ENCODE results near the gene ARSB.
"Not testable (repeated sequence)": the region's sequence is repeated elsewhere in the genome, so short reads cannot be mapped to it uniquely, and the experiment has no call there.

The ARSB gene

DNA sequence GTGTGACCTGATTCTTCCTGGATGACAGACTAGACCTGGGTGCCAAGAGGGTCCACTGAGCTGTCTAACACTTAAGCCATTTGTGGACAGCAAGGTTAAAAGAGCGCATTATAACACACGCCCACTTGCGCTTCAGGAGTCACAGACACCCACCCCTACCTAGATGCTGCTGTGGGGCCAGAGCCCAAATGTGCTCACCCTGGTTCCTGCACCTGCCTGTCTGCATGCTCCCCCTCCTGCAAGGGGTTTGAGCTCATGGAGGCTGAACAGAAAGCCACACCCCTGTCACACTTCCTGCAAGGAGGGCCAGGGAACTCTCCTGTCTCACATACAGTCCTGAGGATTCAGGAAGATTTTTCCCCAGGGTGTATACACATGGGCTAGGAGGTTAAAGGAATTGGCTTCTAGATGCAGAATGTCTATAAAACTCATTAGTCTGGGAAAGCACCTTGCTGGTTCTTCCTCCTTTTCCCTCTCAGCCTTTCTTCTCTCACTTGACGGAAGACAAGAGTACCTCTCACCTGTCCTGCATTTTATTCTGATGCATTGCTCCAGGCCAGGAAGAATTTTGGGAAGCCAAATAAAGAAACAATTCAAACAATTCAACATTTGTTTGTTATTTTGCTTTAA, 249.2 kb downstream of the ARSB start:
- H3K27me3 ChIP-seq (replicated peaks; ENCODE audit: insufficient read depth, low read length): no peaks in the 10 kb centered on the region
- H3K79me2 ChIP-seq (ENCODE audit: low read length): no peaks in the 10 kb centered on the region
- DNase-seq: no peak
- no peak overlapping the region for H3K4me2 ChIP-seq (ENCODE audit: low read depth, low read length)
- H3K36me3 ChIP-seq (replicated peaks; ENCODE audit: insufficient read depth, low read length): no peaks in the 10 kb centered on the region
- no peak overlapping the region for H3K9ac ChIP-seq (ENCODE audit: low read length)
- H3K27ac ChIP-seq (ENCODE audit: low read length): no peak overlapping the region
- H3K4me3 ChIP-seq (ENCODE audit: low read length): no peak overlapping the region
- H3K4me1 ChIP-seq (ENCODE audit: low read length): no peaks in the 10 kb centered on the region
- H3K9me2 ChIP-seq (replicated peaks; ENCODE audit: insufficient read depth, low read length): no peaks in the 10 kb centered on the region
- H3F3A ChIP-seq (ENCODE audit: insufficient read depth, low read length): no peaks in the 10 kb centered on the region
- H2AFZ ChIP-seq (ENCODE audit: low read length): no peak overlapping the region
- TF ChIP-seq EZH2 (optimal IDR thresholded peaks at IDR 0.05; ENCODE audit: low read depth, low read length) (no peak), EZH2phosphoT487 (IDR thresholded peaks at IDR 0.05; ENCODE audit: low read length) (no peak)
- TF ChIP-seq, protein P1, sequence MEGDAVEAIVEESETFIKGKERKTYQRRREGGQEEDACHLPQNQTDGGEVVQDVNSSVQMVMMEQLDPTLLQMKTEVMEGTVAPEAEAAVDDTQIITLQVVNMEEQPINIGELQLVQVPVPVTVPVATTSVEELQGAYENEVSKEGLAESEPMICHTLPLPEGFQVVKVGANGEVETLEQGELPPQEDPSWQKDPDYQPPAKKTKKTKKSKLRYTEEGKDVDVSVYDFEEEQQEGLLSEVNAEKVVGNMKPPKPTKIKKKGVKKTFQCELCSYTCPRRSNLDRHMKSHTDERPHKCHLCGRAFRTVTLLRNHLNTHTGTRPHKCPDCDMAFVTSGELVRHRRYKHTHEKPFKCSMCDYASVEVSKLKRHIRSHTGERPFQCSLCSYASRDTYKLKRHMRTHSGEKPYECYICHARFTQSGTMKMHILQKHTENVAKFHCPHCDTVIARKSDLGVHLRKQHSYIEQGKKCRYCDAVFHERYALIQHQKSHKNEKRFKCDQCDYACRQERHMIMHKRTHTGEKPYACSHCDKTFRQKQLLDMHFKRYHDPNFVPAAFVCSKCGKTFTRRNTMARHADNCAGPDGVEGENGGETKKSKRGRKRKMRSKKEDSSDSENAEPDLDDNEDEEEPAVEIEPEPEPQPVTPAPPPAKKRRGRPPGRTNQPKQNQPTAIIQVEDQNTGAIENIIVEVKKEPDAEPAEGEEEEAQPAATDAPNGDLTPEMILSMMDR (IDR thresholded peaks at IDR 0.05; ENCODE audit: low read length): no peak
- H4K20me1 ChIP-seq (ENCODE audit: insufficient read depth, low read length): no peaks in the 10 kb centered on the region
- H3K9me3 ChIP-seq (replicated peaks; ENCODE audit: insufficient read depth, low read length): no peaks in the 10 kb centered on the region

GRCh38 chr5:78734950-78735349, 250.2 kb downstream of the ARSB start:
- Histone ChIP-seq H4K20me1 (ENCODE audit: insufficient read depth, low read length) (no peaks in the 10 kb centered on the region), H3F3A (ENCODE audit: insufficient read depth, low read length) (no peaks in the 10 kb centered on the region), H3K27me3 (replicated peaks; ENCODE audit: insufficient read depth, low read length) (no peaks in the 10 kb centered on the region), H3K9ac (ENCODE audit: low read length) (no peak overlapping the region), H3K4me2 (ENCODE audit: low read depth, low read length) (no peak overlapping the region), H3K79me2 (ENCODE audit: low read length) (no peaks in the 10 kb centered on the region), H3K9me3 (replicated peaks; ENCODE audit: insufficient read depth, low read length) (no peaks in the 10 kb centered on the region), H2AFZ (ENCODE audit: low read length) (no peak overlapping the region), H3K4me3 (ENCODE audit: low read length) (no peak overlapping the region), H3K4me1 (ENCODE audit: low read length) (no peaks in the 10 kb centered on the region), H3K27ac (ENCODE audit: low read length) (no peak overlapping the region), H3K9me2 (replicated peaks; ENCODE audit: insufficient read depth, low read length) (no peaks in the 10 kb centered on the region), H3K36me3 (replicated peaks; ENCODE audit: insufficient read depth, low read length) (no peaks in the 10 kb centered on the region)
- DNase-seq: no peak
- no peak for TF ChIP-seq EZH2phosphoT487 (IDR thresholded peaks at IDR 0.05; ENCODE audit: low read length)
- TF ChIP-seq EZH2 (optimal IDR thresholded peaks at IDR 0.05; ENCODE audit: low read depth, low read length): no peak
- TF ChIP-seq, protein P1 (IDR thresholded peaks at IDR 0.05; ENCODE audit: low read length): no peak

DNA sequence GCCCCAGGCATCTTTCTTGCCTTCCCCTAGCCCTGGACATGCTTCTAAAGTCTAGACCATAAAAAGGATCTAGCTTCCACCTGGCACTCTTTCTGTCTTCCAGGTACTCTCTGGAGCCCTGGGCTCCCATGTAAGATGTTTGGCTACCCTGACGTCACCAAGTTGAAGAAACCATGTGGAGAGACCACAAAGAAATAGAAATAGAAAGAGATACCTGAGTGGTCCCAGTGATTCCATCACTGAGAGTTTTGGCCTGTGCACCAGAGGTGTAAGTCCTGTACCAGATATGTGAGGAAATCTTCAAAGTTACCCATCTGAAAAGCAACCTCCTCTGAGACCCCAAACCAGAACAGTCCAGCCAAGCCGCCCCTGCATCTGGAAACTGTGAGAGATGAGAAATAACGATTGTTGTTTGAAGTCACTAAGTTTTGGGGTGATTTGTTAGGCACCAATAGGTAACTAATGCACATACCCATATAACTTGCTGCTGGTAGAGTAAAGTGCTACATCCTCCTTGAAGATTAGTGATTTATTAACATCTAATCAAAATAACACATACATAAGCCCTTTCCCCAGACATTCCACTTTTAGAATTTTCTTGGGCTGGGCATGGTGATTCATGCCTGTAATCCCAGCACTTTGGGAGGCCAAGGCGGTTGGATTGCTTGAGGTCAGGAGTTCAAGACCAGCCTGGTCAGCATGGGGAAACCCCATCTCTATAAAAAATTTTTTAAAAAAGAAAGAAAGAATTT, 250.8 kb downstream of the ARSB start:
- DNase-seq: no peak
- H3K79me2 ChIP-seq (ENCODE audit: low read length): no peaks in the 10 kb centered on the region
- H4K20me1 ChIP-seq (ENCODE audit: insufficient read depth, low read length): no peaks in the 10 kb centered on the region
- H3K4me3 ChIP-seq (ENCODE audit: low read length): no peak overlapping the region
- H2AFZ ChIP-seq (ENCODE audit: low read length): no peak overlapping the region
- H3K27me3 ChIP-seq (replicated peaks; ENCODE audit: insufficient read depth, low read length): no peaks in the 10 kb centered on the region
- H3K4me1 ChIP-seq (ENCODE audit: low read length): no peaks in the 10 kb centered on the region
- no peak overlapping the region for H3K27ac ChIP-seq (ENCODE audit: low read length)
- no peak overlapping the region for H3K9ac ChIP-seq (ENCODE audit: low read length)
- no peaks in the 10 kb centered on the region for H3K9me3 ChIP-seq (replicated peaks; ENCODE audit: insufficient read depth, low read length)
- TF ChIP-seq, protein P1 (IDR thresholded peaks at IDR 0.05; ENCODE audit: low read length): no peak
- TF ChIP-seq EZH2phosphoT487 (IDR thresholded peaks at IDR 0.05; ENCODE audit: low read length) (no peak), EZH2 (optimal IDR thresholded peaks at IDR 0.05; ENCODE audit: low read depth, low read length) (no peak)
- no peaks in the 10 kb centered on the region for H3F3A ChIP-seq (ENCODE audit: insufficient read depth, low read length)
- no peak overlapping the region for H3K4me2 ChIP-seq (ENCODE audit: low read depth, low read length)
- H3K9me2 ChIP-seq (replicated peaks; ENCODE audit: insufficient read depth, low read length): no peaks in the 10 kb centered on the region
- no peaks in the 10 kb centered on the region for H3K36me3 ChIP-seq (replicated peaks; ENCODE audit: insufficient read depth, low read length)

- not testable (repeated sequence) for H3K4me2 ChIP-seq (ENCODE audit: low read depth, low read length); H2AFZ ChIP-seq (ENCODE audit: low read length); H3K27me3 ChIP-seq (replicated peaks; ENCODE audit: insufficient read depth, low read length); H3F3A ChIP-seq (ENCODE audit: insufficient read depth, low read length); H3K27ac ChIP-seq (ENCODE audit: low read length); DNase-seq; H4K20me1 ChIP-seq (ENCODE audit: insufficient read depth, low read length); H3K4me3 ChIP-seq (ENCODE audit: low read length); H3K79me2 ChIP-seq (ENCODE audit: low read length); H3K4me1 ChIP-seq (ENCODE audit: low read length); H3K9me3 ChIP-seq (replicated peaks; ENCODE audit: insufficient read depth, low read length); H3K9me2 ChIP-seq (replicated peaks; ENCODE audit: insufficient read depth, low read length); H3K36me3 ChIP-seq (replicated peaks; ENCODE audit: insufficient read depth, low read length); H3K9ac ChIP-seq (ENCODE audit: low read length)
Observed at GRCh38 chr5:78732721-78733120, 252.4 kb downstream of the ARSB start.
